GM12891 (cell line): Measurements from ENCODE around the gene PI4KA.

Source experiments
- PAX5 ChIP-seq: IDR thresholded peaks from 2 replicates; pipeline ENCODE4 v1.6.1; 2011; ENCODE audit warnings: low read length, moderate library complexity, mild to moderate bottlenecking; ENCODE audit not compliant: insufficient read depth, severe bottlenecking
- POLR2A ChIP-seq: IDR thresholded peaks from 2 replicates; pipeline ENCODE4 v1.6.1; 2011; ENCODE audit warnings: low read depth, low read length, control low read depth
- POLR2AphosphoS5 ChIP-seq: IDR thresholded peaks from 2 replicates; pipeline ENCODE4 v1.6.1; 2011; ENCODE audit warnings: low read depth, low read length, control low read depth
- POU2F2 ChIP-seq: IDR thresholded peaks from 2 replicates; pipeline ENCODE4 v1.6.1; 2011; ENCODE audit warnings: low read depth, mild to moderate bottlenecking, control low read depth, low read length, moderate library complexity
- TAF1 ChIP-seq: IDR thresholded peaks from 2 replicates; pipeline ENCODE4 v1.6.1; 2011; ENCODE audit warnings: low read depth, low read length, control low read depth

GRCh38 chr22:20782596-20783299 lies 75.9 kb downstream of the PI4KA start:
- TF ChIP-seq POLR2A (no peak), POLR2AphosphoS5 (no peak), TAF1 (no peak), POU2F2 (no peak), PAX5 (no peak)
